ENCODE data around the gene SDK1.

SDK1 gene

GRCh38 chr7:4006687-4007086 is 705.6 kb downstream of the SDK1 start:
- no peak for DNase-seq

DNA sequence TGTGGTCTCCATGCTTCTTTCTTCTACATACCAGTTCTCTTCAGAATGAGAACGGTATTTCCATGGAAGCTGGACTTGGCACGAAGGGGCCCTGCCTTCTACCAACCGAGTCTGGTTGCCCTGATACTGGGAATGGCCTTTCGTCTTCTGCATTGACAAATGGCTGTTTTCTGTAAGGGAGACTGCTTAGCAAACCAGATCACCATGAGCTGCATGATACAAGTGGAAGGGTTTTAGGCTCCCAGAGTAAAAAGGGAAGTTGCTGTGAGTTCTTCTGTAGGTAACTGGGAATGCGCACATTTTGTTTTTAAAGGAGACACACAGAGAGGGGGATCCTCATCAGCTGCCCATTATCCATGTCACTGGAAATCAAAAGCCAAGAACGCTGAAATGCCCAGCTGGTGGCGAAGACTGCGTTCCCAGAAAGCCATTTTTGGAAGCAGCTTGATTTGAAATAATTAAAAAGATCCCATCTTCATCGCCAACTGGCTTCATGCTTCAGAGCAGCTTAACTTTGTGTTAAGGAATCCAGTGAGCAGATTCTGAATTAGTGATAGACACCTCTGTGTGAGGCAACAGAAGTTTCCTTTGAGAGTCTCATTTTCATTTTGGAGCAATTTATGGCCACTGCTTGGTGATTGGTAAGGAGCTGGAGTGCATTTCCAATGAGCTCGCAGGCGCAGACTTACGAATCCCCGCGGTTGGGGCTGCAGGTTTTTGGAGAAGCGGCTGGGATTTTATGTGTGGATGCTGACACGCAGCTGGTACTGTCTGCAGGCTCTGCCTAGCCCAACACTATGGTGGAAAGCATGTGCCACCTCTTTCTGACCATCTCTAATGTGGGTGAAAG is 708.4 kb downstream of the SDK1 start:
- no peak for DNase-seq

- no peak for DNase-seq
These were observed 709.1 kb downstream of the SDK1 start for GRCh38 chr7:4010061-4010605.

- DNase-seq: no peak
These were observed 710.0 kb downstream of the SDK1 start for GRCh38 chr7:4010923-4011656.

- no peak for DNase-seq
These were observed 712.7 kb downstream of the SDK1 start for GRCh38 chr7:4013793-4014192.

DNA sequence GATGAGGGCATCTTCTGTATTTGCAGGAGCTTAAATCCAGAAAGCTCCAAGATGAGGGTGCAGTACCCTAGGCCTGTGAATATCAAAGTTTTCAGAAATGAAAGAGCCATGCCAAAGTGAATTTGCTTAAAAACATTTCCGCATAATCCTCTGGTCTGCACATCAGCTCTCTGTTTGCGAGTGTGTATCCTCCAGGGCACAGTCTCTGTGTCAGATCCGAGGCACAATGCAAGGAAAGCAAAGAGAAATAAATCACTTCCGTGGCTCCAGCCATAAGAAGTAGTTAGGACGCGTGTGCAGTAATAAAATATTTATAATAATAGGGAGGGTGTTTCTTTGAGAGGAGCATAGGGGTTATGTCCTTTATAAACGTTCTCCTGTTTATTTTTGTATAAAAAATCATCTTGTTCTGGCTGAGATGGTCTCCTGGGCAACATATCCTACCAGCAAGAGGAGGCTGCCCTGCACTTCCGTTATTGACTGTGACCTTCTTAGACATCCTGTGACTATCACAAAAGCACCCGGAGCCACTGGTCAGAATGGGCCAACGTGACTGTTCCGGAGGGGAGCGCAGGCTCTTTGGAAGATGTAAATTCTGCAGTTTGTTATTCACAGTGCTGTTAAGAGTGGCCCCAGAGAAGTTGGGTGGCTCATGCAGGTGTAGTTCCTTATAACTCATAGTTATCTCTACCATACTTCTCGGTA is 713.4 kb downstream of the SDK1 start:
- DNase-seq: no peak

GRCh38 chr7:4015371-4015770 is 714.3 kb downstream of the SDK1 start:
- DNase-seq: no peak

- no peak for DNase-seq
These were observed 714.9 kb downstream of the SDK1 start for GRCh38 chr7:4015996-4016395.

DNA sequence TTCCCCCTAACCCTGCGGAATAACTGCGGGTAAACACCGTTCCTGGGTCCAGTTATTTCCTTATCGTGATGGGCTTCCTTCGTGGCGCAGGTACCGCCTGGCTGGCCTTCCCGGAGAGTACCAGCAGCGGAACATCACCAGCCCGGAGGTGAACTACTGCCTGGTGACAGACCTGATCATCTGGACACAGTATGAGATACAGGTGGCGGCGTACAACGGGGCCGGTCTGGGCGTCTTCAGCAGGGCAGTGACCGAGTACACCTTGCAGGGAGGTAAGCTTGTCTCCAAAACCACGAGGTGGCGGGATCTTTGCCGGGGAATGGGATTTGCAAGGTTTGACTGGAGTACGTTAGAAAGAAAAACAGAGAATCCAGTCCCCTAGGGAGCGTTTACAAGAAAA is 716.0 kb downstream of the SDK1 start:
- DNase-seq: no peak

DNA sequence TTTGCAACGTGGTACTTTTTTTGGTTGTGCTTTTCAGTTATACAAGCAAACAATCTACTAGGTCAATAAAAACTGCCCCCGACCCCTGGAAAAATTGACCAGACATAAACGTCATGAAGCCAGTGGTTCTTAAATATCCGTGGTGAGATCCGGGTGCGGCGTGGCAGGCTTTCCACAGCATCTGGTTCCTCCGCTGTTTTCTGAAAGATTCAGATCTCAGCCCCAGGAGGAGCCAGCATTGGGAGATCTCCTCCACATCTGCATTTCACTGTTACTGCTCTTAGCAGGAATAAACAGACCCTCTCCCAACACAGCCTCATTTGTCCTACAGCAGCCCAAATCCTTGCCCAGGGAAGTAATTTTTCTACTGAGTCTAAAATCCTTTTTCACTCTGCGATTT is 716.7 kb downstream of the SDK1 start:
- DNase-seq: no peak

GRCh38 chr7:4018601-4019316 is 717.7 kb downstream of the SDK1 start:
- no peak for DNase-seq

GRCh38 chr7:4020086-4020485 is 719.0 kb downstream of the SDK1 start:
- DNase-seq: no peak

GRCh38 chr7:4021413-4021812 is 720.4 kb downstream of the SDK1 start:
- DNase-seq: no peak

GRCh38 chr7:4022265-4022664 is 721.2 kb downstream of the SDK1 start:
- no peak for DNase-seq

GRCh38 chr7:4023502-4023901 is 722.5 kb downstream of the SDK1 start:
- no peak for DNase-seq

GRCh38 chr7:4024133-4024532 is 723.1 kb downstream of the SDK1 start:
- no peak for DNase-seq

GRCh38 chr7:4024806-4025205 is 723.8 kb downstream of the SDK1 start:
- no peak for DNase-seq

GRCh38 chr7:4025210-4025609 is 724.2 kb downstream of the SDK1 start:
- DNase-seq: no peak

DNA sequence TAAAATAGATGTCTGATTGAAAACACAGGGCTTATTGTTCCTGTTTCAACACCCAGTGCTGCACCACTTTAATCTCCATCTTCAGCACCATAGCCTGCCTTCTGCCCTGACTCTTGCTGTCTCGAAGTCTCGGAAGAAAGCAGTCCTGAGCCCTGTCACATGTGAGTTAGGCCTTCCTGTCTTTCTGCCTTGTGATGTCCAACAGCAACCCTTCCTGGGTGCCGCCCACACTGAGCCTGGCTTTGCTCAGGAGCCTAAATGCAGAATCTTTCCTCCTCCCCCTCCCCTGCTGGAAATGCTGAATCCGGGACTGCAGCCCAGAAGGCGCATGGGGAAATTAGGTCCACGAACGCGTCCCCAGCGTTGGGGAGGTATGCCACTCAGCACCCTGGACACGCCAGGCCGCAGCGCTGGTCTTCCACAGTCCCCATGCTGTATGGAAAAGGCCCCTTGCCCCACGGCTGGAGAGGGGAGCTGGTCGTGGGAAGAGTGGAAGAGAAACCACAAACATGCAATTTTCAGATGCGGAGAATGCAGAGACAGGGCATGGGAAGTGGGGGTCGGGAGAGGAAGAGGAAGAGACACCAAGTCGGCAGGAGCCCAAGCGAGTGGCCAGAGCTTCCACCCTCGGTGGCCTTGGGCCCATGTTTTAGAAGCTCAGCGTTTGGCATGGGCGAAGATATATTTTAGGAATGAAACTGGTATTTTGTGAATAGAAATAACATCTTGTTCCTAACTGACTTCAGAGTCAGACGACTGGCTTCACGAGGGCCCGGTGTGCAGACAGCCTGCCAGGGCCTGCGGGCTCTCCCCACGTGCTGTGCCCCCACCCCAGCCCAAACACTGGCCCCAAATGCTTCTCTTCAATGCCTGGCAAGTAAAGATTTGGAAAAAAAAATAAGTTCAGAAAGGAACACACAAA is 724.9 kb downstream of the SDK1 start:
- no peak for DNase-seq

- no peak for DNase-seq
These were observed 726.0 kb downstream of the SDK1 start for GRCh38 chr7:4026941-4027486.

DNA sequence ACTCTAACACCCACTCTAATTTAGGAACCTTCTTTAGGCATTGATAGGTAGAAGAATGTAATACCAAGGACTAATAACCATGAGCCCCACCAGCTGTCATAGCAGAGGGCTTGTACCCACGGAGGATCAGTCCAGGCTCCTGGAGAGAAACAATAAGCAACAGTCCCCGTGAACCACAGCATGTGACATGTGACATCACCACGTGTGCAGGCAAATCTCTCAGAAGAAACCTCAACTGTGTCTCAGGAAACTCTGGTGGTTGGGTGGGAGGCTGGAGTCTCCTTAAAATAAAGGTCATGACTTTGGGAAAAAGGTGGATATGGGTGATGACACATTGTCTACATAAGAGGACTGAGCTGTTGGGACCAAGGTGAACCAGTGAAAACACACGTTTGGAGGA is 727.2 kb downstream of the SDK1 start:
- DNase-seq: no peak
